Measurements from ENCODE around the gene EBLN1.
"Not testable (repeated sequence)": the region's sequence is repeated elsewhere in the genome, so short reads cannot be mapped to it uniquely, and the experiment has no call there.

Gene EBLN1

GRCh38 chr10:22228167-22228938 is 10.5 kb upstream of the EBLN1 start:
- DNase-seq = no peak

DNA sequence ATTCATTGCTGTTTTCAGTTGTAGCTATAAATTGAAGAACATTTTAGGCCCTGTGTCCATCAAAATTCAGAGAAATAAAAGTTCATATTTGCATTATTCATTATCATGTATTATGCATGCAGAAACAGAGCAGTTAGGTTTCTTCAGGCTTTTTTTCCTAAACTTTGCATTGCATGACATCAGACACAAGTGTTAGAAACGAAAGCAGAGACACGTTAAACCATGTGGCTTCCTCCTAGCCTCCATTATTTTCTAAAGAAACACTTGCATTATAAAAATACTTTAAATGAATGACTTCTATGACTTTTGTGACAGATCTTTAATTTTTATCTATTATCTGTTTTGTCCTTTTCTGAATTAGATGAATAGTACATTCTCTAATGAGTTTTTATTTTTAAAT is 8.8 kb upstream of the EBLN1 start:
- DNase-seq = no peak

DNA sequence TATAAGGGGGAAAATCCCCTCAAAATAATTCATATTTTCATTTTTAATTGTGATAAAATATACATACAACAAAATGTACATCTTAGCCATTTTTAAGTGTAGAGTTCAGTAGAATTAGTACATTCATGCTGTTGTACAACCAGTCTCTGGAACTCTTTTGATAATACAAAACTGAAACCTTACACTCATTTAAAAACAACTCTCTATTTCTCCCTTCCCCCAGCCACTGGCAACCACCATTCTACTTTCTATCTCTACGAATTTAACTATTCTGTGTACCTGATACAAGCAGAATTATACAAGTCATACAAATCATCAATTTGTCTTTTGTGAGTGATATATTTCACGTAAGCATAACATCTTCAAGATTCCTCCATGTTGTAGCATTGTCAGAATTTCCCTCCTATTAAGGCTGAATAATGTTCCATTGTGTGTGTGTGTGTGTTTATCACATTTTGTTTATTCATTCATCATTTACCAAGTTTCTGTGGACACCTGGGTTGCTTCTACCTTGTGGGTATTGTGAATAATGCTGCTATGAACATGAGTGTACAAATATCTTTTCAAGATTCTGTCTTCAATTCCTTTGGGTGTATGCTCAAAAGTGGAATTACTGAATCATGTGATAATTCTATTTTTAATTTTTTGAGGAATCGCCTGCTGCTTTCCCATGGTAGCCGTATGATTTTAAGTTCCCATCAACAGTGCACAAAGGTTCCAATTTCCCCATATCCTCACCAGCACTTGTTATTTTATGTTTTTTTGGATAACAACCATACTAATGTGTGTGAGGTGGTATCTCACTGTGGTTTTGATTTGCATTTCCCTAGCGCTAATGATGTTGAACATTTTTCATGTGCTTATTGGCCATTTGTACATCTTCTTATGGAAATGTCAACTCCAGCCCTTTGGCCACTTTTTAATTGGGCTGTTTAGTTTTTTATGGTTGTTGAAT is 4.7 kb upstream of the EBLN1 start:
- DNase-seq = no peak

DNA sequence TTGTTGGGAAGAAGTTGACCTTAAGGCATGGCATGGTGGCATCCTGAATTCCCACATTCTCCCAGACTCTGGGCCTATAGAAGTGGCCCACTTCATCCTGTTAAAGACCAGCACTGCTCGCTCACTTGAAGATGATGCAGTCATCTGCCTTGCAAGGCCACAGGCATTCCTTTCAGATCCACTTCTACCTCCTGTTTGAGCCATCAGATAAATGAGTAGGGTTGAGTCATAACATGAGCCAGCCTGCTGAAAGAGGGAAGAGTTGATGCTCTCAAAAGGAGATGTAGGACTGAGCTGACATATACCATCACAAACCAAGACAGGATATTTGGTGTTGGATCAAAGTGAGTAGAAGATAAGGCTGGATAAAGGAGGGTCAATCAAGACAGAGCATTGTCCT is 1.5 kb upstream of the EBLN1 start:
- no peak for DNase-seq

- no peak for DNase-seq
Observed at GRCh38 chr10:22218448-22218847, 633 bp upstream of the EBLN1 start.

- DNase-seq = not testable (repeated sequence)
Observed at GRCh38 chr10:22217084-22217483, 731 bp downstream of the EBLN1 start.

DNA sequence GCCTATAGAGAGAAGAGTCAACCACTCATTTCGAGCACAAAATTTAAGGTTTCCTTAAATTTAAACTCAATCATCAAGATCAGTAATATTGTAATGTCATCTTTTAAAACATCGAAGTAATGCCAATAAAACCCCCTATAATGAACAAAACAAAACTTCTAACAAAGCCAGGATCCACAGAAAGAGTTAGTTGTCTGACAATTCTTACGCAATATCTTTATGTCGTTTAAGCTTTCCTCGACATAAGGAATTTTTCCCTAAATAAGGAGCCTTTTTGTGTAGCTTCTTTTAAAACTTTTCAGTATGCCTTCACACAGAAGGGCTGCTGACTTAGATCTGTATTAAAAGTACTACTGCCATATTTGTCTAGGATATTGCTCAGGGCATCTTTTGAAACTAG is 7.5 kb downstream of the EBLN1 start:
- no peak for DNase-seq

DNA sequence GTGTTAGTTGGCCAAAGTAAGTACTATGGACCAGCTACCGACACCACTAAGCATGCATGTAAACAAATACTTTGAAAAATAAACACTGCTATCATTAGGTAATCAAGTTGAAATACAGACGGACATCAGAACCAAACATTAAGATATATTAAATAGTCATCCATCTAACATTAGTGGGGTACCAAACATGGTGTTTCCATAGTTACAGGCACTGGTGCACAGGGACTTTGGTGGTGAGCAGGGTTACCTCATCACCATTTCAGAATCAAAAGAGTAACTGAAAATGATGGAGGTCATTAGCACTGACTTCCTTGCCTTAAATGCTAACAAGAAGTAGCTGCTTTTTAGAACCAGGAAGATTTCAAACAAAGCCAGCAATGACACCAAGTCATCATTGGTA is 23.9 kb downstream of the EBLN1 start:
- DNase-seq = no peak

GRCh38 chr10:22185586-22185985 is 32.2 kb downstream of the EBLN1 start:
- no peak for DNase-seq

DNA sequence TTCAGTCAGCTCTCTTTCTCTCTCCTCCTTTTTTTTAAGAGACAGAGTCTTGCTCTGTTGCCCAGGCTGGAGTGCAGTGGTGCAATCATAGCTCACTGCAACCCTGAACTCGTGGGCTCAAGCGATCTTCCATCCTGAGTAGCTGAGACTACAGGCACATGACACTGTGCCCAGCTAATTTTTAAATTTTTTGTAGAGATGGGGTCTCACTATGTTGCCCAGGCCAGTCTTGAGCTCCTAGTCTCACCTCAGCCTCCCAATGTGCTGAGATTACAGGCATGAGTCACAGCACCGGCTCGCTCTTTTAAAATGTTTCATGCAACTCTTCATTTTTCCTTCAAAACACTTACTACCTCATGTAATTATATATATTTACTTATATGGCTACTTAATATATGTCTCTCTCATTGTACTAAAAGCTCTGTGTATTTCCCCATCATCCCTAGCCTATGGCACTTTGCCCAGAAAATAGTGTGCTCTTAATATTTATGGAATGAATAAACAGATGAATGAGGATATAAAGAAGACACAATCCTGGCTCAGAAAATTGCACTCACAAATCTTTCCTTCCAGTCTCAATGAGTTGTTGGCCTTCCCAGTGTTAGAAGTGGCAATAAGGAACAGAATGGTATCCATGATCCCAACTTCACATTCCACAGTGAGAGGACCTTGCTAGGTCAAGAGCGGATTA is 33.9 kb downstream of the EBLN1 start:
- no peak for DNase-seq

DNA sequence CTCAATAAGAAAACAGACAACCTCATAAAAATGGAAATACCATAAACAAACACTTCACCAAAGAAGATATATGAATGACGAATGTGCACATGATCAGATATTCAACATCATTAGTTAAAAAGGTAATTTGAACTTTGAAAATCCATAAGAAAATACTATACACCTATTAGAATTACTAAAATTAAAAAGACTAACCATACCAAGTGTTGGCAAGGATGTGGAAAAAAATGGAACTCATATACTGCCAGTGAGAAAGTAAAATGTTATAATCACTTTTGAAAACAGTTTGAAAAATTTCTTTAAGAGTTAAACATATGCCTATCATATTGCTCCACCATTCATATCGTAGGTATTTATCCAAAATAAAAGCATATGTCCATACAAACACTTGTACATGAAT is 37.1 kb downstream of the EBLN1 start:
- DNase-seq = no peak

- DNase-seq = no peak
Observed at GRCh38 chr10:22174442-22174841, 43.4 kb downstream of the EBLN1 start.

GRCh38 chr10:22171131-22171530 is 46.7 kb downstream of the EBLN1 start:
- DNase-seq = no peak

DNA sequence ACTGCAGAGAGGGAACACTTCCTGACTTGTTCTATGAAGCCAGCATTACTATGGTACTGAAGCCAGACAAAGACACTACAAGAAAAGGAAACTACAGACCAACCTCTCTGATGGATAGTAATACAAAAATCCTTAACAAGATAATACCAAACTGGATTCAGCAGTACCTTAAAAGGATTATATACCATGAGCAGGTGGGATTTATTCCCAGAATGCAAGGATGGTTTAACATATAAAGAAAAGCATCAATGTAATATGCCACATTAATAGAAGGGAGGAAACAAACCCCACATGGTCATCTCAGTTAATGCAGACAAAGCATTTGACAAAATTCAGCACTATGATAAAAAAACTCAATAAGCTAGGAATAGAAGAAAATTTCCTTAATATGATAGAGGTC is 47.2 kb downstream of the EBLN1 start:
- DNase-seq = no peak

DNA sequence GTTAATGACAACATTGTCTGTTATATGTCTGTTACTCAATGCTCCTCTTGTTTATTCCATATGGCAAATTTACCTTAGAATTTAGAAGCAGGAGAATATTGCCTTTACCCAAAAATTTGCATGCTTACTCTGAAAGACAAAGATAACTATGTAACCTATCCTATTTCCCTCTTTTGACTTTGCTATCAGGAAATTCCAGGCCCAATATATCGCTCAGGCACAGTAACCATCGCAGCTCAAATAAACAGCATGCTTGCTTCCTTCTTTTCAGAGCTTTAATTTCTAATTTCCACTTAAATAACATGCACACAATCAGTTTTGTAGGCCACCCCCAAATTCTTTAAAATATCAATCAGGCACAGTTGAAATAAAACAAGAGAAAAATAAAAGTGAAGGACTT is 57.8 kb downstream of the EBLN1 start:
- DNase-seq = no peak

- no peak for DNase-seq
Observed at GRCh38 chr10:22159180-22159579, 58.6 kb downstream of the EBLN1 start.
